ENCODE results near the gene PPM1J.
A peak's percentile ranks its signal among the peaks of the same experiment; 100 is the strongest.

PPM1J gene

GRCh38 chr1:112704934-112705627 lies 10.1 kb downstream of the PPM1J start:
- no peaks in the 10 kb centered on the region for H3K9me3 Mint-ChIP-seq
- no peaks in the 10 kb centered on the region for H3K27me3 Mint-ChIP-seq
- no peaks in the 10 kb centered on the region for H3K36me3 Mint-ChIP-seq
- DNase-seq (ENCODE audit: low spot score in 2 of 2) (no peak), ATAC-seq (ENCODE audit: low read depth) (peak; percentile 41)
- peak overlapping the region; percentile 80 for H3K27ac Mint-ChIP-seq
- peaks cover 43% of the 10 kb centered on the region for H3K4me1 Mint-ChIP-seq
- H3K4me3 Mint-ChIP-seq, result peak overlapping the region; percentile 56

- ATAC-seq (ENCODE audit: low read depth), result no peak
- no peaks in the 10 kb centered on the region for H3K36me3 Mint-ChIP-seq
- no peaks in the 10 kb centered on the region for H3K9me3 Mint-ChIP-seq
- peaks cover 49% of the 10 kb centered on the region for H3K4me1 Mint-ChIP-seq
- H3K27ac Mint-ChIP-seq, result peak overlapping the region; percentile 80
- H3K4me3 Mint-ChIP-seq, result no peak overlapping the region
- no peaks in the 10 kb centered on the region for H3K27me3 Mint-ChIP-seq
- DNase-seq (ENCODE audit: low spot score in 2 of 2), result no peak
These were observed 10.7 kb downstream of the PPM1J start for GRCh38 chr1:112704391-112704933.

GRCh38 chr1:112703706-112704105 lies 11.4 kb downstream of the PPM1J start:
- no peaks in the 10 kb centered on the region for H3K27me3 Mint-ChIP-seq
- DNase-seq (ENCODE audit: low spot score in 2 of 2), result no peak
- peaks cover 57% of the 10 kb centered on the region for H3K4me1 Mint-ChIP-seq
- ATAC-seq (ENCODE audit: low read depth), result no peak
- no peaks in the 10 kb centered on the region for H3K9me3 Mint-ChIP-seq
- peak overlapping the region; percentile 80 for H3K27ac Mint-ChIP-seq
- no peak overlapping the region for H3K4me3 Mint-ChIP-seq
- H3K36me3 Mint-ChIP-seq, result no peaks in the 10 kb centered on the region

DNA sequence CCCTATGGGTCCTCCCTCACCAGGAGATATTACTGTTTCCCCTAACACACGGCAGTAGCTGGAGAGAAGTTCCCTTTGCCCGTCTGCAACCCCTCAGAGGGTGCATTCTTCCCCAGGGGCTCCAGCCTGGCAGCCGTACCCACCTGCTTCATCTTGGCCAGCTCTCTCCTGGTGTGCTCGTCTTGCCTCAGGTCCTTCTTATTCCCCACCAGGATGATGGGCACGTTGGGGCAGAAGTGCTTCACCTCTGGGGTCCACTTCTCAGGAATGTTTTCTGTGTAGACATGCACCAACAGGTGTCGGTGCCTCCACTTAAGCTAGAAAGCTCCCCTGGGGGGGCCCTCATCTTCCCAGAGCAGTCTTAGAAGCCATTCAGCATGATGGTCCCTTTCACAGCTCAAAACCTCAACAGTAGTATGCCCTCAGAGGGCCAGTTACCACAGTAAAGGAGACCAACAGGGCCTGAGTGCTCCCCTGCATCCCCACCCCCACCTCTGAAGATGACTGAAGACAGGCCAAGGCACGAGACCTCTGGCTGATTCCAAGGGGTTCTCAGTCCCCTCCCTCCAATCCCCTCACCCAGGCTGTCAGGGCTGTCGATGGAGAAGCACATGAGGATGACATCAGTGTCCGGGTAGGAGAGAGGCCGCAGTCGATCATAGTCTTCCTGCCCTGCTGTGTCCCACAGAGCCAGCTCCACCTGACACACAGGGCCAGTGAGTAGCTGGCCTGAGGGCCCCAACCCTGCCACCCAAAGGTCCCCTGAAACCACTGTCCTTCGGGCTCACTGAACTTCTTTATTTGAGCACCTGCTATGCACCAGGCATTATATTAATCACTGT lies 12.5 kb downstream of the PPM1J start:
- Mint-ChIP-seq H3K4me3 (no peak overlapping the region), H3K4me1 (peaks cover 56% of the 10 kb centered on the region), H3K9me3 (no peaks in the 10 kb centered on the region), H3K27me3 (no peaks in the 10 kb centered on the region), H3K27ac (peak overlapping the region; percentile 22), H3K36me3 (no peaks in the 10 kb centered on the region)
- no peak for ATAC-seq (ENCODE audit: low read depth)
- DNase-seq (ENCODE audit: low spot score in 2 of 2), result no peak

GRCh38 chr1:112702067-112702395 lies 13.1 kb downstream of the PPM1J start:
- Mint-ChIP-seq H3K9me3 (no peaks in the 10 kb centered on the region), H3K4me3 (peak overlapping the region; percentile 2), H3K27me3 (no peaks in the 10 kb centered on the region), H3K27ac (peak overlapping the region; percentile 15), H3K4me1 (peaks cover 54% of the 10 kb centered on the region), H3K36me3 (no peaks in the 10 kb centered on the region)
- ATAC-seq (ENCODE audit: low read depth) (no peak), DNase-seq (ENCODE audit: low spot score in 2 of 2) (no peak)

DNA sequence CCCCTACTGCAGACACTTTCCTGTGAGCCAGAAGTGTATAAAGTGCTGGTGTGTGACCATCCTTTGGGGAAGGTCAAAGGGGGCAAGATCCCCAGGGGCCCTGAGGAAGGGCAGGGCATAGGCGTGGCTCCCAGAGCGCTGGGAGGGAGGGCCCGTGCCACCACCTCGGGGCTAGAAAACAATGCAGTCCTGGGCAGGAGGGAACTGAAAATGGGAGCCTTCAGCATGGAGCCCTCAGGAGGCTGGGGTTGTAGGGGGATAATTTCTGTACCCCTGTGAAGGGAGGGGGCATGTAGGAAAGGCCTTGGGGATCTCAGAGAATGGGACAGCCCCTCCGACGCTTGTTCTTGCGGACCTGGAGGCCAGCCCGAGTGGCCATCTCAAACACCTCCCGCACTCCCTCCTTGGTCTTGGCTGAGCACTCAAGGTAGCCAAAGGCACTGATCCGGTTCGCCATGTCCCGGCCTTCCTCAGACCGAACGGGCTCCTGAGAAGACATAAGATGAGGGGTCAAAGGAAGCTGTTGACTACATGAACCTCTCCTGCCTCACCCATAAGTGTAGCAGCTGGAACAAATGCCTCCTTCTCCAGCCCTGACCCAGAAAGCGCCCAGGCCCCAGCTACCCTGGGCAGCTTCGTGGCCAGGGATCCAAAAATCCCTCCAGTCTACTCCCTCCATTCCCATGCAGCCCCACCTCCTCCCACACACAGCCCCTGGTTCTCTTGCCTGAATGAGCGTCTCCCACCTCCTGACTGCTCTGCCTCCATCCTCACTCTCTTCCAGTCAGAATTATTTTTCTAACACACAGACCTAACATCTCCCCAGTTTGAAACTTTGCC lies 13.7 kb downstream of the PPM1J start:
- ATAC-seq (ENCODE audit: low read depth), result peak; percentile 13
- Mint-ChIP-seq H3K27ac (peak overlapping the region; percentile 89), H3K4me1 (peaks cover 53% of the 10 kb centered on the region), H3K4me3 (peak overlapping the region; percentile 59), H3K36me3 (no peaks in the 10 kb centered on the region), H3K9me3 (no peaks in the 10 kb centered on the region), H3K27me3 (no peaks in the 10 kb centered on the region)
- no peak for DNase-seq (ENCODE audit: low spot score in 2 of 2)

GRCh38 chr1:112700290-112701226 lies 14.6 kb downstream of the PPM1J start:
- DNase-seq (ENCODE audit: low spot score in 2 of 2), result peak; percentile 64 to 74
- Mint-ChIP-seq H3K9me3 (no peaks in the 10 kb centered on the region), H3K36me3 (no peaks in the 10 kb centered on the region), H3K4me1 (peaks cover 47% of the 10 kb centered on the region), H3K27me3 (no peaks in the 10 kb centered on the region), H3K4me3 (peak overlapping the region; percentile 59), H3K27ac (peak overlapping the region; percentile 89)
- peak; percentile 79 for ATAC-seq (ENCODE audit: low read depth)

GRCh38 chr1:112699425-112700144 lies 15.5 kb downstream of the PPM1J start:
- H3K4me1 Mint-ChIP-seq, result peaks cover 38% of the 10 kb centered on the region
- DNase-seq (ENCODE audit: low spot score in 2 of 2), result no peak
- H3K36me3 Mint-ChIP-seq, result no peaks in the 10 kb centered on the region
- H3K4me3 Mint-ChIP-seq, result no peak overlapping the region
- no peaks in the 10 kb centered on the region for H3K27me3 Mint-ChIP-seq
- no peak for ATAC-seq (ENCODE audit: low read depth)
- no peaks in the 10 kb centered on the region for H3K9me3 Mint-ChIP-seq
- peak overlapping the region; percentile 89 for H3K27ac Mint-ChIP-seq

- Mint-ChIP-seq H3K4me1 (peaks cover 38% of the 10 kb centered on the region), H3K27ac (peak overlapping the region; percentile 89), H3K4me3 (no peak overlapping the region), H3K36me3 (no peaks in the 10 kb centered on the region), H3K9me3 (no peaks in the 10 kb centered on the region), H3K27me3 (no peaks in the 10 kb centered on the region)
- ATAC-seq (ENCODE audit: low read depth), result no peak
- no peak for DNase-seq (ENCODE audit: low spot score in 2 of 2)
These were observed 16.5 kb downstream of the PPM1J start for GRCh38 chr1:112698366-112699310.

- H3K4me3 Mint-ChIP-seq, result no peak overlapping the region
- H3K9me3 Mint-ChIP-seq, result no peaks in the 10 kb centered on the region
- H3K4me1 Mint-ChIP-seq, result peaks cover 38% of the 10 kb centered on the region
- H3K36me3 Mint-ChIP-seq, result peaks cover under 1% of the 10 kb centered on the region
- DNase-seq (ENCODE audit: low spot score in 2 of 2) (no peak), ATAC-seq (ENCODE audit: low read depth) (no peak)
- H3K27ac Mint-ChIP-seq, result no peak overlapping the region
- H3K27me3 Mint-ChIP-seq, result no peaks in the 10 kb centered on the region
These were observed 17.3 kb downstream of the PPM1J start for GRCh38 chr1:112697781-112698201.

GRCh38 chr1:112696578-112697314 lies 18.4 kb downstream of the PPM1J start:
- Mint-ChIP-seq H3K27ac (no peak overlapping the region), H3K4me1 (peaks cover 30% of the 10 kb centered on the region), H3K9me3 (no peaks in the 10 kb centered on the region), H3K36me3 (peaks cover 3% of the 10 kb centered on the region), H3K27me3 (no peaks in the 10 kb centered on the region), H3K4me3 (no peak overlapping the region)
- DNase-seq (ENCODE audit: low spot score in 2 of 2) (no peak), ATAC-seq (ENCODE audit: low read depth) (no peak)

All from memory B cell (primary cell).